ENCODE data around the gene TMEM255A. TPM values are rescaled to one million over a fixed set of nuclear protein-coding genes. Genes with fewer than 3 reads are reported as not detected.

TMEM255A gene
- total RNA-seq, 1 experiment from 2014 or later, result 0.31 TPM

GRCh38 chrX:120357186-120357585, 45.9 kb upstream of the TMEM255A start:
- no TSS peak for BruUV-seq (replicated peaks)
- ChIA-PET POLR2A (no interaction called here), CTCF (no interaction called here)
- no peak for ATAC-seq
- no peak overlapping the region for H3K4me3 ChIP-seq (ENCODE audit: low read depth in 2 of 2, low read length in 2 of 2)
- TF ChIP-seq TCF7L2 (IDR thresholded peaks at IDR 0.05; ENCODE audit: low read depth, low read length) (no peak), SIN3A (IDR thresholded peaks at IDR 0.05; ENCODE audit: borderline replicate concordance, insufficient read depth, low read depth, low read length) (no peak)
- no peak overlapping the region for H3K27ac ChIP-seq (ENCODE audit: low read length)
- intact Hi-C loops (cut with micrococcal nuclease; ENCODE audit: unreplicated experiment) (no loop called here), in situ Hi-C loops (cut with HindIII; ENCODE audit: low pct_unique_long_range_greater_than_20kb, low sequenced_read_pairs) (no loop called here)
- H3K27me3 ChIP-seq (ENCODE audit: control insufficient read depth, insufficient read depth, low read length), result no peaks in the 10 kb centered on the region
- no peak for DNase-seq (ENCODE audit: low read depth, low spot score)
- no peaks in the 10 kb centered on the region for H3K36me3 ChIP-seq (ENCODE audit: control insufficient read depth, insufficient read depth, low read length)
- H3K9me3 ChIP-seq (ENCODE audit: control insufficient read depth, insufficient read depth, low read depth, low read length), result no peaks in the 10 kb centered on the region
- H3K4me1 ChIP-seq (ENCODE audit: control insufficient read depth, insufficient read depth, low read length), result no peaks in the 10 kb centered on the region

GRCh38 chrX:120356084-120356483, 44.8 kb upstream of the TMEM255A start:
- H3K4me1 ChIP-seq (ENCODE audit: control insufficient read depth, insufficient read depth, low read length), result no peaks in the 10 kb centered on the region
- POLR2A ChIA-PET, result no interaction called here
- H3K27me3 ChIP-seq (ENCODE audit: control insufficient read depth, insufficient read depth, low read length), result peaks cover 2% of the 10 kb centered on the region; the same call in 1 of the 2 replicates
- H3K27ac ChIP-seq (ENCODE audit: low read length), result no peak overlapping the region
- H3K9me3 ChIP-seq (ENCODE audit: control insufficient read depth, insufficient read depth, low read depth, low read length), result no peaks in the 10 kb centered on the region
- H3K36me3 ChIP-seq (ENCODE audit: control insufficient read depth, insufficient read depth, low read length), result no peaks in the 10 kb centered on the region
- no peak for TF ChIP-seq REST (IDR thresholded peaks at IDR 0.05; ENCODE audit: insufficient read depth in 1 of 2, low read depth in 2 of 2, low read length in 1 of 2)
- no peak for TF ChIP-seq SIN3A (IDR thresholded peaks at IDR 0.05; ENCODE audit: borderline replicate concordance, insufficient read depth, low read depth, low read length)
- TF ChIP-seq POLR2AphosphoS5 (IDR thresholded peaks at IDR 0.05; ENCODE audit: low read depth, low read length), result no peak
- TF ChIP-seq, protein P1, sequence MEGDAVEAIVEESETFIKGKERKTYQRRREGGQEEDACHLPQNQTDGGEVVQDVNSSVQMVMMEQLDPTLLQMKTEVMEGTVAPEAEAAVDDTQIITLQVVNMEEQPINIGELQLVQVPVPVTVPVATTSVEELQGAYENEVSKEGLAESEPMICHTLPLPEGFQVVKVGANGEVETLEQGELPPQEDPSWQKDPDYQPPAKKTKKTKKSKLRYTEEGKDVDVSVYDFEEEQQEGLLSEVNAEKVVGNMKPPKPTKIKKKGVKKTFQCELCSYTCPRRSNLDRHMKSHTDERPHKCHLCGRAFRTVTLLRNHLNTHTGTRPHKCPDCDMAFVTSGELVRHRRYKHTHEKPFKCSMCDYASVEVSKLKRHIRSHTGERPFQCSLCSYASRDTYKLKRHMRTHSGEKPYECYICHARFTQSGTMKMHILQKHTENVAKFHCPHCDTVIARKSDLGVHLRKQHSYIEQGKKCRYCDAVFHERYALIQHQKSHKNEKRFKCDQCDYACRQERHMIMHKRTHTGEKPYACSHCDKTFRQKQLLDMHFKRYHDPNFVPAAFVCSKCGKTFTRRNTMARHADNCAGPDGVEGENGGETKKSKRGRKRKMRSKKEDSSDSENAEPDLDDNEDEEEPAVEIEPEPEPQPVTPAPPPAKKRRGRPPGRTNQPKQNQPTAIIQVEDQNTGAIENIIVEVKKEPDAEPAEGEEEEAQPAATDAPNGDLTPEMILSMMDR (IDR thresholded peaks at IDR 0.05), result no peak
- TF ChIP-seq TCF7L2 (IDR thresholded peaks at IDR 0.05; ENCODE audit: low read depth, low read length), result no peak
- H3K4me3 ChIP-seq (ENCODE audit: low read depth in 2 of 2, low read length in 2 of 2), result no peak overlapping the region
- in situ Hi-C loops (cut with HindIII; ENCODE audit: low pct_unique_long_range_greater_than_20kb, low sequenced_read_pairs), result no loop called here
- CTCF ChIA-PET, result no interaction called here
- DNase-seq (ENCODE audit: low read depth, low spot score) (no peak), ATAC-seq (no peak)
- BruUV-seq (replicated peaks), result no TSS peak
- intact Hi-C loops (cut with micrococcal nuclease; ENCODE audit: unreplicated experiment), result no loop called here

DNA sequence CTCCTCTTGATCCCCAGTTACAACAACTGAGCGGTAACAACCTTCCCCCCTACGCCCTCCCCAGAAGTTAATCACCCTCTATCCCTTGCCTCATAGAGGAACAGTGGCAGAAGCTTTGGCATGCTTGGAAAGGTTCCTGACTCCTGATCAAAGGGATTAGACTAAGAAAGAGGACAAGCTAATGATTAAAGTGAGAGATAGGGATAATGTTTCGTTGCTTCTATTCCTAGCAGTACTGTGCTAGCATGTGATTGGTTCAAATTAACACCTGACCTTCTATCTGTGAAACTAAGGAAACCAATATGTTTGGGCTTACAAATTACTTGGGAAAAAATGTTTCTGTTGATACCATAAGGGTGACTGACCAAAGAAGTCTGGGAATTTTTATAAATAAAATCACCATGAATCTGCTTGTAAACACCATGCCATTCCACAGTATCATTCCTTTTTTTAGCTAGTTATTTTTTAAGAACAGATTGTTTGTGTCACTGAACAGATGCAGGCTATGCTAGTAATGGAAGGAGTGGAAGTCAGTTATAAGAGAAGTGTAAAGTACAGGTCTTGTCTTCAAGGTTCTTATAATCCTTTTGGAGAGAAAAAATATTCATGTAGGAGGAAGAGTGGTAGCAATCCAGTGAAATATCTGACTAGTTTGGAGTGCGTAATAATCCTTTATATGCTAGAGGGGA, 39.3 kb upstream of the TMEM255A start:
- BruUV-seq (replicated peaks), result no TSS peak

More for the DNA sequence above, 39.3 kb upstream of the TMEM255A start:
- CTCF ChIA-PET, result no interaction called here
- Histone ChIP-seq H3K4me3 (ENCODE audit: low read depth in 2 of 2, low read length in 2 of 2) (no peak overlapping the region), H3K36me3 (ENCODE audit: control insufficient read depth, insufficient read depth, low read length) (no peaks in the 10 kb centered on the region), H3K4me1 (ENCODE audit: control insufficient read depth, insufficient read depth, low read length) (no peaks in the 10 kb centered on the region), H3K27me3 (ENCODE audit: control insufficient read depth, insufficient read depth, low read length) (peaks cover 2% of the 10 kb centered on the region; the same call in 1 of the 2 replicates), H3K27ac (ENCODE audit: low read length) (no peak overlapping the region), H3K9me3 (ENCODE audit: control insufficient read depth, insufficient read depth, low read depth, low read length) (no peaks in the 10 kb centered on the region)
- DNase-seq (ENCODE audit: low read depth, low spot score) (no peak), ATAC-seq (no peak)
- in situ Hi-C loops (cut with HindIII; ENCODE audit: low pct_unique_long_range_greater_than_20kb, low sequenced_read_pairs) (no loop called here), intact Hi-C loops (cut with micrococcal nuclease; ENCODE audit: unreplicated experiment) (no loop called here)
- TF ChIP-seq SIN3A (IDR thresholded peaks at IDR 0.05; ENCODE audit: borderline replicate concordance, insufficient read depth, low read depth, low read length) (no peak), TCF7L2 (IDR thresholded peaks at IDR 0.05; ENCODE audit: low read depth, low read length) (no peak), POLR2AphosphoS5 (IDR thresholded peaks at IDR 0.05; ENCODE audit: low read depth, low read length) (no peak), REST (IDR thresholded peaks at IDR 0.05; ENCODE audit: insufficient read depth in 1 of 2, low read depth in 2 of 2, low read length in 1 of 2) (no peak)
- TF ChIP-seq, protein P1 (IDR thresholded peaks at IDR 0.05), result no peak
- POLR2A ChIA-PET, result no interaction called here

Measured in Panc1 (cell line).